Daoy (cell line): ENCODE results near the gene SCGB1D4. TPM values are rescaled to one million over a fixed set of nuclear protein-coding genes. Genes with fewer than 3 reads are reported as not detected.
"Not testable (repeated sequence)": the region's sequence is repeated elsewhere in the genome, so short reads cannot be mapped to it uniquely, and the experiment has no call there.

Experiments used
- DNase-seq: peaks from one replicate; pipeline ENCODE4 v3.0.0-alpha.2; 2015; ENCODE audit warnings: low read depth
- total RNA-seq: library from RNA; depleted of rRNA; stranded (reverse); fragments of >200 nt; shearing (Covaris generic); gene quantifications from 2 replicates; pipeline ENCODE4 v1.2.3, GENCODE V29; 2014; rRNA removed

The SCGB1D4 gene, protein sequence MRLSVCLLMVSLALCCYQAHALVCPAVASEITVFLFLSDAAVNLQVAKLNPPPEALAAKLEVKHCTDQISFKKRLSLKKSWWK
- not detected in 2 replicates for total RNA-seq

DNA sequence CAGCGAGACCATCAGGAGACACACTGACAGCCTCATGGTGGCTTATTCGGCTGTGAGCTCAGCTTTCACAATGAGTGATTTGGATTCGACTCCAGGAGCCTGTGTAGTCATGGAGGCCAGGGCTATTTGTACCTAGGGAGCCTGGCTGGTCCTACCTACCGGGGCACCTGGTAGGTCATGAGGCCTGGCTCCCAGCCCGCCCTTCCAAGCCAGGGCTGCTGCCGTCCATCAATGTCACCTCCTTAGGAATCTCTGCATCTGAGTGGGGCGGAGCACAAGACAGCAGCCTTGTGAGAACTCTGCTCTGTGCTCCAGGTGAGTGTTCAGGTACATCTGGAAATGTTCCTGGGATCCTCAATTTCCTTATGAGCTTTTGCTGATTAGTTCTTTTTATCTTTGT is at the start of gene SCGB1D4:
TSS of gene SCGB1D4 (minus strand) at position 101 of the 400 bp plus-strand sequence. CDS start at position 36, 65 bp downstream.
- DNase-seq: no peak

DNA sequence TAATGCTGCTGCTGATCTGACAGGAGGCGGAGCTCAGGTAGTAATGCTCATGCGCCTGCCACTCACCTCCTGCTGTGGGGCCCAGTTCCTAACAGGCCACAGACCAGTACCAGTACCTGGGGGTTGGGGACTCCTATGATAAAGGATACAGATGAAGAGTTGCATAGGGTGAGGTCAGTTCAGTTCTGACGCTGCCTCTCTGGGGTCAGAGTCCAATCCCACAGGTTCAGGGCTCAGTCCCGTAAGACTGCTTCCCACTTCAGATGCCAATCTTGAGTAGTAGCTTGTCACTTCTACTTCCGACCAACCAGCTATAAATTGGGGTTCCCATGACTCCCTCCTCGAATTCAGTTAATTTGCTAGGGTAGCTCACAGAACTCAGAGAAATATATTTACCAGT is 47.0 kb upstream of the SCGB1D4 start:
- no peak for DNase-seq

DNA sequence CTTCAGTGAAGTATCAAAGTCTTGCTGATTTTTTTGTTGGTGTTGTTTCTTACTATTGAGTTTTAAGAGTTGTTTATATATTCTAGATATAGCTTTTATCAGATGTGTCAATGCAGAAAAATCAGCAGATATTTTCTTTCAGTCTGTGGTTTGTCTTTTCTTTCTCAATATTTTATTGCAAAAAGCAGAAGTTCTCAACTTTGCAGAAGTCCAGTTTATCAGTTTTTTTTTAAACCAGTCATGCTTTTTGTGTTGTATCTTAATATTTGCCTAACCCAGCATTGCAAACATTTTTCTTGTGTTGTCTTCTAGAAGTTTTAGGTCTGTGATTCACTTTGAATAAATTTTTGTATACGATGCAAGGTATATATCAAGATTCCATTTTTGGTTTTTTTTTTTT is 45.3 kb upstream of the SCGB1D4 start:
- DNase-seq: no peak

DNA sequence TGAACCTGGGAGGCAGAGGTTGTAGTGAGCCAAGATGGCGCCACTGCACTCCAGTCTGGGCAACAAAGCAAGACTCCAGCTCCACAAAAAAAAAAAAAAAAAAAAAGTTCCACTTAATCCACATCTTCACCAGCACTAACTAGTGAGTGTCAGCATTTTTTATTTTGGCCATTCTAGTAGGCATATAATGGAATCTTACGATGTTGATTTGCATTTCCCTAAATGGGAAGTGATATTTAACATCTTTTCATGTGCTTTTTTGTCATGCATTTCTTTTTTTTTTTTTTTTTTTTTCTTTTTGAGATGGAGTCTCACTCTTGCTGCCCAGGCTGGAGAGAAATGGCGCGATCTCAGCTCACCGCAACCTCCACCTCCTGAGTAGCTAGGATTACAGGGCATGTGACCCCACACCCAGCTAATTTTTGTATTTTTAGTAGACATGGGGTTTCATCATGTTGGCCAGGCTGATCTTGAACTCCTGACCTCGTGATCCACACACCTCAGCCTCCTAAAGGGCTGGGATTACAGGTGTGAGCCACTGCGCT is 44.8 kb upstream of the SCGB1D4 start:
- not testable (repeated sequence) for DNase-seq

DNA sequence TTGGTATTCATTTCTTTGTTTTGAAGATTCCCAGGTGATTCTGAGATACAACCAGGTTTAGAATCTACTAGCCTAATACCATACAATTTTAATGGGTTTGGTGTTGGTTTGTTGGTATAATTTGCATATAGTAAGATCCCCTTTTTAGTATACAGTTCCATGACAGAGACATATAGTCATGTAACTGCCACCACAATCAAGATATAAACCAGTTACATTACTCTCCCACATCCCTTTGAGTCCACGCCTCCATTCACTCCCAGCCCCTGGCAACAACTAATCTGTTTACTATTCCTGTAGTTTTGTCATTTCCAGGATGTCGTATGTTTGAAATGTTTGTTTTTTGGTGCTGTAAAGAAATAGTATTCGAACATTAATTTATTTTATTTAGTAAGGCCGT is 42.7 kb upstream of the SCGB1D4 start:
- no peak for DNase-seq

DNA sequence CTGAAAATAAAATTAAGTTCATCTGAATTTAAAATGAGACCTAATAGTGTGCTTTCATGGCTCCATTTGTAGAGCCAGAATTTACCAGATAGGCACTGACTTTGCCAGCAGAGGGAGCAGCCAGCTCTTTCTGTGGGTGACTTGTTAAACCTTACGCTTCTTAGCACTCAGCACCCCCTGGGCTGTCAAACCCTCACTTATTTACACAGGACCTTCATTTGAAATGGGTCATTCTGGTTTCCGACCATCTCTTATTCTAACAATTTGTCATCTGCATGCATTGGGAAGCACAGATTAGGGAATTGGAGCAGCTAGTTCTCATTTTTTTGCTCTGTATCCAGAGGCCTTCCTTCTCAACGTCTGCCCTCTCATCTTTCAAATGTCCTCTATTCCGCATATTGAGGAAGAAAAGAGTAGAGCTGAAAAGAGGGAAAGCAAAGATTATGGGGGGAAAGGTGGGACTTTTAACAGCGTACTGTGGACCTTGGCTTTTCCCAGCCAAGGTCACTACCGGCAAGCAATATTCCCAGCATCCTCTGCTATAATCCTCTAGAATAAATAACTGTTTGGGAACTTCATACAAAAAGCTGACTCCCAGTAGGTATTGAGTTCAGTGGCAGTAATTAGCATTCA is 41.5 kb upstream of the SCGB1D4 start:
- peak; percentile 30 for DNase-seq

DNA sequence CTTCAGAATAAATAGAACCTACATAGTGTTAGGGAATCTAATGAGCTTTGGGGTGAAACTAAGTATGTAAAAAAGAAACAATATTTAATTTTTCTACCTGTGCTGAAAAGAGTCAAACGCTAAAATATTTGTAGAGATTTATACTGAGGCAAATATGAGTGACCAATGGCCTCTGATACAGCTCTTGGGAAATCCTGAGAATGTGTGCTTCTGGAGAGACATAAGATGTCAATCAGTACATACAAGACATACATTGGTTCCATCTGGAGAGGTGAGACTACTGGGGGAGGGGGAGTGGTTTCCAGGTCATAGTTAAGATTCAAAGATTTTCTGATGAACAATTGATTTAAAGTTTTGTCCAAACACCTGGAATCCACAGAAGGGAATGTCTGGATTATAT is 39.3 kb upstream of the SCGB1D4 start:
- DNase-seq: no peak

DNA sequence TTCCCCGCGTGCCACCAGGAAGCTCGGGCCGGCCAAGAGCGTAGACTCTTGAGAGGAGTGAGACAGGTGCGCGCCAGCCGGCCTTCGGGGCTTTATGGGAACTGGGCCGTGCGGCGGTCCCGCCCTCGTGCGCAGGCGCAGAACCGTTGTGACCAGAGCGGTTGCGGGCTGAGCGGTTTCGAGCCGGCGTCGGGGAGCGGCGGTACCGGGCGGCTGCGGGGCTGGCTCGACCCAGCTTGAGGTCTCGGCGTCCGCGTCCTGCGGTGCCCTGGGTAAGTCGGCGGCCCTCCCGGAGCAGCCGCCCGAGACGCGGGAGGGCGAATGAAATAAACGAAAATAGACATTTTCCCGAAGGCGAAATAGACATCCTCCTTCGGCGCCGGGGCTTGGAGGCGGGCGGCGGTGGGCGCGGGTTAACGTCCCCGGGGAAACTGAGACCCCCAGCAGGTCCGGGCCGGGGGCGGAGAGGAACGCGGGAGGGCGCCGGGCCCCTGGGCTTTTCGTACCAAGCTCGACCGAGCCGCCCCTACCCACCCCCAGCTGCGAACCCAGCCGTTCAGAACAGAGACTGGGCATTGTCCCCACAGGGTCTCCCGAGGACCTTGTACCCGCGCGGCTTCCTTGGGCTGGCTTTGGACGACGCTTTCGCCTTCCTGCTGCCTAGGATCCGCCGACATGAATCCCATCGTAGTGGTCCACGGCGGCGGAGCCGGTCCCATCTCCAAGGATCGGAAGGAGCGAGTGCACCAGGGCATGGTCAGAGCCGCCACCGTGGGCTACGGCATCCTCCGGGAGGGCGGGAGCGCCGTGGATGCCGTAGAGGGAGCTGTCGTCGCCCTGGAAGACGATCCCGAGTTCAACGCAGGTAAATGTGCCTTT is 38.7 kb upstream of the SCGB1D4 start, which contains the start of gene ASRGL1:
TSS of gene ASRGL1 (plus strand) at position 146 of the 879 bp plus-strand sequence. CDS start at position 676, 530 bp downstream.
- peak; percentile 90 for DNase-seq

DNA sequence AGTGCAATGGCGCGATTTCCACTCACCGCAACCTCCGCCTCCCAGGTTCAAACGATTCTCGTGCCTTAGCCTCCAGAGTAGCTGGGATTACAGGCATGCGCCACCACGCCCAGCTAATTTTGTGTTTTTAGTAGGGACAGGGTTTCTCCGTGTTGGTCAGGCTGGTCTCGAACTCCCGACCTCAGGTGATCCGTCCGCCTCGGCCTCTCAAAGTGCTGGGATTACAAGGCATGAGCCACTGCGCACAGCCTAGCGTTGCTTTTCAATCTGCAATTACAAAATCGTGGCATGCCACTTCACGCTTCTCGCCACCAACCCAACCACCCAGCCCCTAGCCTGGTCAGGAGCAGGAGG is 38.1 kb upstream of the SCGB1D4 start:
- DNase-seq: not testable (repeated sequence)

DNA sequence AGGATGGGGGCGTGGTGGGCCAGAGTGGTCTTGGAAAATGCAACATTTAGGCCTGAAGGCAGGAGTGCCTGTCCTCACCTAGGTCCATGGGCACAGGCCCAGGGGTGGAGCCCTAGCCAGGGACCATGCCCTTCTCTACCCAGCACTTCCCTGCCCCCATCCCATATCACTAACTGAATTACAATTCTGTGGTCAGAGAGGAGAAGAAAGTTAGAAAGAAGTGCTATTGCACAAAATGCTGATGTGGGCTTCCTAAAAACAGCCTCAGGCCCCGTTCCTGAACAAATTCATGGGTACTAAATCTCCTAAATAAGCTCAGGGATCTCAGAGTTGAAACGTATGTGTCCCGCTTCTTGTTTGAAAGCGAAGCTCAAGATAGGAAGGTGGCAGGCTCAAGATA is 34.9 kb upstream of the SCGB1D4 start:
- no peak for DNase-seq

DNA sequence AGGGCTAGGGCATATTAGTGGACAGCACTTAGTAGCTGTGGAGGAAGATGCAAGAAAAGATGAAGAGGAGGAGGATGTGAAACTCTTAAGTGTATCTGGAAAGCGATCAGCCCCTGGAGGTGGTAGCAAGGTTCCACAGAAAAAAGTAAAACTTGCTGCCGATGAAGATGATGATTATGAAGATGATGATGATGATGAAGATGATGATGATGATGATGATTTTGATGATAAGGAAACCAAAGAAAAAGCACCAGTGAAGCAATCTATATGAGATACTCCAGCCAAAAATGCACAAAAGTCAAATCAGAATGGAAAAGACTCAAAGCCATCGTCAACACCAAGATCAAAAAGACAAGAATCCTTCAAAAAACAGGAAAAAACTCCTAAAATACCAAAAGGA is 32.4 kb upstream of the SCGB1D4 start:
- DNase-seq: not testable (repeated sequence)

DNA sequence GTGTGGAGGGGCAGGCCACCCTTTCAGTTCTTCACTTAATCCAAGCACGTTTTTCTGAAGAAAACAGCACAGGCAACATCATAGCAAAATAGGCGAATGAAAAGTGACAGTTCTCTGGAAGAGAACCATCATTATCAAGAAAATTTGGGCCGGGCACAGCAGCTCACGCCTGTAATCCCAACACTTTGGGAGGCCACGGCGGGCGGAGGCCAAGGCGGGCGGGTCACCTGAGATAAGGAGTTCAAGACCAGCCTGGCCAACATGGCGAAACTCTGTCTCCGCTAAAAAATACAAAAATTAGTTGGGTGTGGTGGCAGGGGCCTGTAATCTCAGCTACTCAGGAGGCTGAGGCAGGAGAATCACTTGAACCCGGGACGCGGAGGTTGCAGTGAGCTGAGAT is 28.7 kb upstream of the SCGB1D4 start:
- DNase-seq: not testable (repeated sequence)

DNA sequence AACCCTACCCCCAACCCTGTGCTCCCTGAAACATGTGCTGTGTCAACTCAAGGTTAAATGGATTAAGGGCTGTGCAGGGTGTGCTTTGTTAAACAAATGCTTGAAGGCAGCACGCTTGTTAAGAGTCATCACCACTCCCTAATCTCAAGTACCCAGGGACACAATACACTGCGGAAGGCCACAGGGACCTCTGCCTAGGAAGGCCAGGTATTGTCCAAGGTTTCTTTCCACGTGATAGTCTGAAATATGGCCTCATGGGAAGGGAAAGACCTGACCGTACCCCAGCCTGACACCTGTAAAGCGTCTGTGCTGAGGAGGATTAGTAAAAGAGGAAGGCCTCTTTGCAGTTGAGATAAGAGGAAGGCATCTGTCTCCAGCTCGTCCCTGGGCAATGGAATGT is 27.8 kb upstream of the SCGB1D4 start:
- DNase-seq: not testable (repeated sequence)

DNA sequence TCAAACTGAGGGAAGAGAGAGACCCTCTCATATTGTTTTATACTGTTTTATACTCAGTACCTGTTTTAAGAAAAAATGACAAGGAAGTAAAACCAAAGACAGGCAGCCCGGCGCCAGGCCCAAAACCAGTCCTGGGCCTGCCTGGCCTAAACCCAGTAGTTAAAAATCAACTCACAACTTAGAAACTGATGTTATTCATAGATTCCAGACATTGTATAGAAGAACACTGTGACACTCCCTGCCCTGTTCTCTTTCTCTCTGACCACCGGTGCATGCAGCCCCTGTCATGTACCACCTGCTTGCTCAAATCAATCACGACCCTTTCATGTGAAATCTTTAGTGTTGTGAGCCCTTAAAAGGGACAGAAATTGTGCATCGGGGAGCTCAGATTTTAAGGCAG is 26.9 kb upstream of the SCGB1D4 start:
- DNase-seq: not testable (repeated sequence)

DNA sequence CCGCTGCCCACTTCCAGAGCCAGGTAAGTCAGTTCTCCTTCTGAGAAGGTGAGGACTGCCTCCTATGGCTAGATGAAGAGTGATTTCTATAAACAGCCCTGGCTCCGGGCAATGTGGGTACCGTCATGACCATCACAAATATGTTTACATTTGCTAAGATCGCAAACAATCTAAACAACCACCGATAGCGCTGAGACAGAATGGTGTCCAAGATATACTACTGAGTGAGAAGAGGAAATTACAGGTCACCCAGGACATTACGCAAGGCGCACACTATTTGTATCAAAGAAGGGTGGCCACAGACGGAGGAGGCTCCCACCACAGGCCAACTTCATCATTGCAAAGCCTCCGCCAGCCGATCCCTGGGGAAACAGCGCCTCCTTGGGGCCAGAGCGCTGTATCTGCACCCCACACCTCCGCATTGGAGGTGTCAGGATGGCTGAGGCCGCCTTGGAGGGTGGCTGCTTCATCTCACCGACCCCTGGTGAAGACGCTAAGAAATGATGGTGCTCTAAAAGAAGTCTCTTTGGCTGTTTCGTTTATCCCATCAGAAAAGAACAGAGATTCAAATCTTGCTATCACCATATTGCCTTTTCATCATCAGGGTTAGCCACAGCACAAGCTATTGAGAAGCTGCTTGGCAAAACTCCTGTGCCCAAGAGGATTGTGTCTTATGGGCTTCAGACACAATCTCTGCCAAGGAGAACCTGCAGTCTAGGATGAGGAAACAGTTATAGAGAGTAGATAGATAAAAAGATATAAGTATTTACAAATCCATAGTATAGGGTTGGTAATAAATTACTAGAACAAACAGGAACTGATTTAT is 26.1 kb upstream of the SCGB1D4 start:
- peak; percentile 81 for DNase-seq

DNA sequence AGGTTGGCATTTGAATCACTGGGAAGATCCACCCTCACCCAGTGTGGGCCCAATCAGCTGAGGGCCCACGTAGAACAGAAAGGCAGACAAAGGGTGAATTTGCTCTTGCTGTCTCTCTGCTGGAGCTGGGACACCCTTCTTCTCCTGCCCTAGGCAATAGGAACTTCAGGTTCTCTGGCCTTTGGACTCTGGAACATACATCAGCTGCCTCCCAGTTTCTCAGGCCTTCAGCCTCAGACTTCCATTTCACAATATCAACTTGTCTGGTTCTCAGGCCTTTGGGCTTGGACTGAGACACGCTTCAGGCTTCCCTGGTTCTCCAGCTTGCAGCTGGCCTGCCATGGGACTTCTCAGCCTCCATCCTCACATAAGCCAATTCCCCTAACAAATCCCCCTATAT is 23.6 kb upstream of the SCGB1D4 start:
- no peak for DNase-seq

DNA sequence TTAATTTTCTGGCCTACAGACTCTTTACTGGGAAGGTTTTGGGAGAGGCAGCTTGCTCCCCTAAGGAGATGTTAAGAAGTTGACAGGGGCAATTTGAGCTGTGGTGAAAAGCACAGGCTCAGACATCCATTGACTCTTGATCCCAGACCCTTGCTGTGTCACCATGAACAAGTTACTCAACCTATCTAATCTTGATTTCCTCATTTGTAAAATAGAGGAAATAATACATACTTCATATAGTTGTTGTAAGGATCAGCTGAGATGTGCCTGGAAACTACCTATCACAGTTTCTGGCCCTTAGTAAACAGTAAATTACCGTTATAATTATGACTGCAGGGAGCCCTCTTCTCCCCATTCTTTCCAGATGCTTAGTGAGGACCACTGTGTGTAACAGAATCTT is 16.6 kb upstream of the SCGB1D4 start:
- no peak for DNase-seq

DNA sequence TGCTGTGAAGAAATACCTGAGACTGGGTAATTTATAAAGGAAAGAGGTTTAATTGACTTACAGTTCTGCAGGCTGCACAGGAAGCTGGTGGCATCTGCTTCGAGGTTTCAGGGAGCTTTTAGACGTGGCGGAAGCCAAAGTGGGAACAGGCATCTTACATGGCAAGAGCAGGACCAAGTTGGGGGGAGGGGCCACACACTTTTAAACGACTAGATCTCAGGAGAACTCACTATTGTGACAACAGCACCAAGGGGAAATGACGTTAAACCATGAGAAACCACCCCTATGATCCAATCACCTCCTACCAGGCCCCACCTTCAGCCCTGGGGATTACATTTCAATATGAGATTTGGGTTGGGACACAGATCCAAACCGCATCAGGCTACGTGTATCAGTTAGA is 11.1 kb upstream of the SCGB1D4 start:
- no peak for DNase-seq

DNA sequence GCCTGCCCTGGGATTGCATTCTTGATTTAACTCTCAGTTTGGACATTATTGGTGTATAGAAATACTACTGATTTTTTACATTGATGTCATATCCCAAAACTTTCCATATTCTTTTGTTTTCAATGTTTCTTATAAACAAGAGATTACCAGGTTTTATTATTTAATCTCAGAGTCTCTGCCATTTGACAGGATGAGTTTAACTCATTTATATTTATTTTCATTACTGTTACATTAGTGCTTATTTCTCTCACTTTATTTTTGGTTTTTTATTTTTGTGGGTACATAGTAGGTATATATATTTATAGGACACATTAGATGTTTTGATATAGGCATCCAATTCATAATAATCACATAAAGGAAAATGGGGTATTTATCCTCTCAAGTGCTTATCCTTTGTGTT is 9.1 kb upstream of the SCGB1D4 start:
- no peak for DNase-seq

DNA sequence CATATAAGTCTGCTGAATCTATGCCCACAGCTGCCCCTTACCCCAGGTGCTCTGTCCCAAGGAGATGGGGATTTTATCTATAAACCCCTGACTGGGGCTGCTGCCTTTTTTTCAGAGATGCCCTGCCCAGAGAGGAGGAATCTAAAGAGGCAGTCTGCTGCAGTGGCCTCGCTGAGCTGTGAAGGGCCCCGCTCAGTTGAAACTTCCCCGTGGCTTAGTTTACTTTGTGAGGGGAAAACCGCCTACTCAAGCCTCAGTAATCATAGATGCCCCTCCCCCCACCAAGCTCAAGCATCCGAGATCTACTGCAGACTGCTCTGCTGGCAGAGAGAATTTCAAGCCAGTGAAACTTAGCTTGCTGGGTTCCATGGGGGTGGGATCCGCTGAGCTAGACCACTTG is 7.4 kb upstream of the SCGB1D4 start:
- DNase-seq: no peak

DNA sequence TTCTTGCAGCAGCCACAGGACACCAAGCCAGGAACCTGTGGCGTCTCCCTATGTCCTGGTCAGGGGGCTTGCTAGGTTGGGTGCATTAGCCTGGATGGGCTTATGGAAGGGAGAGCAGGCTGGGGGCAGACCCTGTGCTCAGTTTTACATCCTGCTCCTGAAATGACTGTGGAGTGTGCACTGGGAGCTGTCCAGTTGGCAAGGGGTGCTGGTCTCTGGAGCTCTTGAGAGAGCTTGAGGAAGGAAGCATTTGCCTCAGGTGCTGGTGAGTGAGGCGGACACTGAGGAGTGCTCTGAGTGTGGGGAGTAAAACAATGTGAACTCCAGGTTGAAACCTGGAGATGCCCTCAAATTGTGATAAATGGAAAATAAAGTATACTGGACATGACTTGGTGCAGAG is 3.4 kb downstream of the SCGB1D4 start:
- no peak for DNase-seq

DNA sequence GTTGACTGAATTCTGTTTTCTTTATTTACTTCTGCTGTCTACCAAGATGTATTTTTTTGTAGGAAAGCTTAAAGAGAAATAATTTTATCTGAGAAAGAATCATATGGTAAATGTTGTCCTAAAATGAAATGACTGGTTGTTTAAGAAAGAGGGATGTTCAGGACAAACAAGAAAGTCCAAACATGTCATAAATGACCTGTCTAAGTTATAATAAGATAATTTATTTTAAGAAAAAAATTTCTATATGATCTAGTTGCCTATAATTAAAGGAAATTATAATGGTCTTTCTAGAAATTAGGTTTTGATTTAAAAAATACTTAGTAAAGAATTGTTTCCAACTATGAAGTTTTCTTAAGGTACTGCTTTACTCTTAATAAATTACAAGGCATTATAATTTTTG is 18.4 kb downstream of the SCGB1D4 start:
- no peak for DNase-seq
